ENCODE data around the gene CELA3A.
A peak's percentile ranks its signal among the peaks of the same experiment; 100 is the strongest.
"Not testable (repeated sequence)": the region's sequence is repeated elsewhere in the genome, so short reads cannot be mapped to it uniquely, and the experiment has no call there.

The CELA3A gene

GRCh38 chr1:21982122-21982521 is 19.3 kb upstream of the CELA3A start:
- DNase-seq = not testable (repeated sequence)

GRCh38 chr1:21983539-21983938 is 17.9 kb upstream of the CELA3A start:
- not testable (repeated sequence) for DNase-seq

DNA sequence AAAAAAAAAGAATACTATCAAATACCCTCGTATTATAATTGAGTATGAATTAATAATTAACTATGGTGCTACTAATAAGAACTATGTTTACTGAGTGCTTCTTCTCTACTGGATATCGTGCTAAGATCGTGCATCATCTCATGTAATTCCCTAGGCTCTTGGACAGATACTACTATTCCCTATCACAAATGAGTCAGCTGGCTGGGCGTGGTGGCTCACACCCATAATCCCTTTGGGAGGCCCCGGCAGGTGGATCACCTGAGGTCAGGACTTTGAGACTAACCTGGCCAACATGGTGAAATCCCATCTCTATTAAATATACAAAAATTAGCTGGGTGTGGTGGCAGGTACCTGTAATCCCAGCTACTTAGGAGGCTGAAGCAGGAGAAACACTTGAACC is 15.6 kb upstream of the CELA3A start:
- DNase-seq = not testable (repeated sequence)

GRCh38 chr1:21986386-21986785 is 15.1 kb upstream of the CELA3A start:
- DNase-seq = not testable (repeated sequence)

DNA sequence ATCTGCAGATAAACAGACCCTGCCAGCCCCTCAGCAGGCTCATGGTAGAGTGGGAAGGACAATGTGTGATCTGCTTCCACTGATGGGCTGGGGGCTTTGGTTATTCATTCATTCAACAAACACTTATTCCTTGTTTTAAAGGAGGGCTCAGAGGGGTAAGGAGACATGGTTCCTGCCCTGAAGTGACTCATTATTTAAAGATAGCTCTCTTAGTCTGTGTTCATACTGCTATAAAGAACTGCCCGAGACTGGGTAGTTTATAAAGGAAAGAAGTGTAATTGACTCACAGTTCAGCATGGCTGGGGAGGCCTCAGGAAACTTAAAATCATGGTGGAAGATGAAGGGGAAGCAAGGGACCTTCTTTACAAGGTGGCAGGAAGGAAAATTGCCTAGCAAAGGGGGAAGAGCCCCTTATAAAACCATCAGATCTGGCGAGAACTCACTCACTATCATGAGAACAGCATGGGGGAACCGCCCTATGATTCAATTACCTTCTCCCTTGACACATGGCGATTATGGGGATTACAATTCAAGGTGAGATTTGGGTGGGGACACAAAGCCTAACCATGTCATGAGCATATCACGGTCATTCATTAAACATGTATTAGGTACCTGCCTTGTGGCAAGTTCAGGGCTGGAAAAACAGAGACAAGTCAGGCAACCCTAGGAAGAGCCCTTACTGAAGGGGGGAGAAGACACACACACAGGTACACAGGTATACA is 11.6 kb upstream of the CELA3A start:
- DNase-seq = not testable (repeated sequence)

GRCh38 chr1:21992186-21992585 is 9.3 kb upstream of the CELA3A start:
- DNase-seq = not testable (repeated sequence)

DNA sequence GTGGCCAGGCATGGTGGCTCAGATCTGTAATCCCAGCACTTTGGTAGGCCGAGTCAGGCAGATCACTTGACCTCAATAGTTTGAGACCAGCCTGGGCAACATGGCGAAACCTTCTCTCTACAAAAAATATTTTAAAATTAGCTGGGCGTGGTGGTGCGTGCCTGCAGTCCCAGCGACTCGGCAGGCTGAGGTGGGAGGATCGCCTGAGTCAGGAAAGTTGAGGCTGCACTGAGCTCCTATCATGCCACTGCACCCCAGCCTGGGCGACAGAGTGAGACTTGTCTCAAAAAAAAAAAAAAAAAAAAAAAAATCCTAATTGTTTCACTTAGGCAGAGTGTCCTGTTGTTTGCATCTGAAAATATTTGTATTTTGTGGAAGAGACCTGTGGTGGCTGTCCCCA is 6.7 kb upstream of the CELA3A start:
- not testable (repeated sequence) for DNase-seq

DNA sequence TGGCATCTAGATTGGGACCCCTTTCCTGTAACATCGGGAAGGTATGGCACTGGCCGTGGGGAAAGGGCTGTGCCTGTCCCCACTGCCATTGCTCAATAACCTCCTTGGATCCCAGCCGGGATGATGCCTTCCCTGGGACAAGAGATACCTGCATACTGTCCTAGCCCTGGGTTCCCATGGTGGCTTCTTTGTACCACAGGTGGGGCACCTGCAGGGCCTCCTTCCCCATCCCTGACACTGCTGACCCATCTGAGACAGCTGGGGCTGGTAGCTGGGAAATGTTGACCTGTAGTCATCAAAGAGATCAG is 4.8 kb upstream of the CELA3A start:
- not testable (repeated sequence) for DNase-seq

- not testable (repeated sequence) for DNase-seq
These were observed 3.4 kb upstream of the CELA3A start for GRCh38 chr1:21997891-21998623.

DNA sequence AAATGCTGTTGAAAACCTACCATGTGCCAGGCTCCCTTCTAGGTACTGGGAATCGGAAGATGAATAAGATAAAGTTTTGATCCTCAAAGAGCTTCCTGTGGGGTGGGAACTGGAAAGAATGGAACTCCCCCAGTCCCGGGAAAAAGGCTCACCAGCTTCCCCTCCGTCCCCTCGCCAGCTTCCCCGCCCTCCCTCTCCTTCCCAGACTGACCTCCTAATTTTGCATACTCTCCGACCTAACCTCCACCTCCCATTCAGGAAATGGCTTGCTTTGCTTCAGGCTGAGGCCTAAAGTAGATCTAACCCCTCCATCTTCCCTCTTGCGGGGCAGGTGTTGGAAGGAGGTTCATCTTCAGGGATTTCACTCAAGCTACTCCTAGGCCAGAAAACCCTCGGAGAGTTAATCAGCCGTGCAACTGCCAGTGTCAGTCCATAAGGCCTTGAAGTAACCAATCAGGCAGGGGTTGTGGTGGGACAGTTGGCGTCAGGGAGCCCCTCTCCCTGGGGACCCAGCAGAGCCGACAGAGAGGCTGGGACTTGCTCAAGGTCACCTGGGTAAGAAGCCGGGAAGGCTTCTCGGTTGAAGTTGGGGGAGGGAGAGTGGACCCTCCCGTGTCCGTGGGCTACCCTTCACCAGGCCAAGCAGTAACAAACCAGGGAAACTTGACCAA is 2.7 kb upstream of the CELA3A start:
- not testable (repeated sequence) for DNase-seq

GRCh38 chr1:21999645-22000044 is 1.8 kb upstream of the CELA3A start:
- DNase-seq = not testable (repeated sequence)

GRCh38 chr1:22002461-22002860 is 1.0 kb downstream of the CELA3A start:
- DNase-seq = not testable (repeated sequence)

GRCh38 chr1:22002875-22003274 is 1.4 kb downstream of the CELA3A start:
- DNase-seq = not testable (repeated sequence)

DNA sequence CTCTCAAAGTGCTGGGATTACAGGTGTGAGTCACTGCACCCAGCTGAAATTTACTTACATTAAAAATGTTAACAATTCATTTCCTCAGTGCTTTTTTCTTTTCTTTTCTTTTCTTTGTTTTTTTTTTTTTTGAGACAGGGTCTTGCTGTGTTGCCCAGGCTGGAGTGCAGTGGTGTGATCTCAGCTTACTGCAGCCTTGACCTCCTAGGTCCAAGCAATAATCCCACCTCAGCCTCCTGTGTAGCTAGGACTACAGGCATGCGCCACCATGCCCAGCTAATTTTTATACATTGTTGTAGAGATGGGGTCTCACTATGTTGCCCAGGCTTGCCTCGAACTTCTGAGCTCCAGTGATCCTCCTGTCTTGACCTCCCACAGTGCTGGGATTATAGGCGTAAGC is 2.5 kb downstream of the CELA3A start:
- DNase-seq = not testable (repeated sequence)

DNA sequence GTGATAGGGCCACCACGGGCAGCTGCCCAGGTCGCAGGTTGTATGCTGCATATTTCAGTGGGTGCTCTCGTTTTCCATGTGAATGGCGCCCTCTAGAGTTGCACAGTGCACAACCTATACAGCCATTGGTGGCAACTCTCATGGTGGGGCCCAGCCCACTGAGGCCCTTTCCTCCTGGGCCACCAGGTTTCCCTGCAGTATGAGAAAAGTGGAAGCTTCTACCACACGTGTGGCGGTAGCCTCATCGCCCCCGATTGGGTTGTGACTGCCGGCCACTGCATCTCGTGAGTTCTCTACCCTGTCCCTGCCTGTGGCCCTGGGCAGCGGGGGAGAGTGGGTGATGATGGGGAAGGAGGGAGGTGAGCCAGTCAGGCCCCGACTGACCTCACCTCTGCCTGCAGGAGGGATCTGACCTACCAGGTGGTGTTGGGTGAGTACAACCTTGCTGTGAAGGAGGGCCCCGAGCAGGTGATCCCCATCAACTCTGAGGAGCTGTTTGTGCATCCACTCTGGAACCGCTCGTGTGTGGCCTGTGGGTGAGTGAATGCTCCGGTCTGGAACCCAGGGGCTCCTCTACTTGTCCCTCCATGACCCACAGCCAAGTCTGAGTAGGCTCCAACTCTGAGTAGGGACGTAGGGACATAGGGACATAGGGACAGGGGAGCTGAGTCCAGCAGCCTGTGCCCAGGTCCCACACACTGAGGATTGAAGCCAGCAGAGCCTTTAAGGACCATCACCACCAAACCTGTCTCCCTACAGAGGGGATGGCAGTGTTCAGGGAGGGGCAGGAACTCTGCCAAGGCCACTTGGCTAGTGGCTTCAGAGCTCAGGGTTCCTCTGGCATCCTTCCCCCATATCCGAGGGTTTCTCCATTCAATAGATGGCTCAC is 4.0 kb downstream of the CELA3A start:
- peak; percentile 19 for DNase-seq

- DNase-seq = not testable (repeated sequence)
These were observed 5.3 kb downstream of the CELA3A start for GRCh38 chr1:22006736-22007135.

- DNase-seq = not testable (repeated sequence)
These were observed 5.8 kb downstream of the CELA3A start for GRCh38 chr1:22007262-22007661.

DNA sequence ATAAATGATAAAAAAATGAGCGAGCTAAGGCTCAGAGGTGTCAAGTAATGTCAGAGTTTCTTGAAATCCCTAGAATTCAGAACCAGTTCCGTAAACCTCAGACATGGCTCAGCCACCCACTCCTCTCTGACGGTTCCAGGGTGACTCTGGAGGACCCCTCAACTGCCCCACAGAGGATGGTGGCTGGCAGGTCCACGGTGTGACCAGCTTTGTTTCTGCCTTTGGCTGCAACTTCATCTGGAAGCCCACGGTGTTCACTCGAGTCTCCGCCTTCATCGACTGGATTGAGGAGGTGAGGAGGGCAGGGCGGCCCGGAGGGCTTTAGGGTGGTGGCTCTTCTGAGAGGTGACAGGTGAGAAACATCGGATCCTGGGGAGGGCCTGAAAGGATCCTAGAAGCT is 8.1 kb downstream of the CELA3A start:
- DNase-seq = not testable (repeated sequence)

DNA sequence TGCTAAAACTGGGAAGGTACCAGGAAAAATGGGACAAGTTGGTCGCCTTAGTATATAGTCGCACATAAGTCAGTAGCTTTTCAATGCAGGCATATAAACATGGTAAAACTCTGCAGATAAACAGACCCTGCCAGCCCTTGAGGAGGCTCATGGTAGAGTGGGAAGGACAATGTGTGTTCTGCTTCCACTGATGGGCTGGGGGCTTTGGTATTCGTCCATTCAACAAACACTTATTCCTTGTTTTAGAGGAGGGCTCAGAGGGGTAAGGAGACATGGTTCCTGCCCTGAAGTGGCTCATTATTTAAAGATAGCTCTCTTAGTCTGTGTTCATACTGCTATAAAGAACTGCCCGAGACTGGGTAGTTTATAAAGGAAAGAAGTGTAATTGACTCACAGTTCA is 11.3 kb downstream of the CELA3A start:
- not testable (repeated sequence) for DNase-seq

- not testable (repeated sequence) for DNase-seq
These were observed 13.2 kb downstream of the CELA3A start for GRCh38 chr1:22014575-22015206.

DNA sequence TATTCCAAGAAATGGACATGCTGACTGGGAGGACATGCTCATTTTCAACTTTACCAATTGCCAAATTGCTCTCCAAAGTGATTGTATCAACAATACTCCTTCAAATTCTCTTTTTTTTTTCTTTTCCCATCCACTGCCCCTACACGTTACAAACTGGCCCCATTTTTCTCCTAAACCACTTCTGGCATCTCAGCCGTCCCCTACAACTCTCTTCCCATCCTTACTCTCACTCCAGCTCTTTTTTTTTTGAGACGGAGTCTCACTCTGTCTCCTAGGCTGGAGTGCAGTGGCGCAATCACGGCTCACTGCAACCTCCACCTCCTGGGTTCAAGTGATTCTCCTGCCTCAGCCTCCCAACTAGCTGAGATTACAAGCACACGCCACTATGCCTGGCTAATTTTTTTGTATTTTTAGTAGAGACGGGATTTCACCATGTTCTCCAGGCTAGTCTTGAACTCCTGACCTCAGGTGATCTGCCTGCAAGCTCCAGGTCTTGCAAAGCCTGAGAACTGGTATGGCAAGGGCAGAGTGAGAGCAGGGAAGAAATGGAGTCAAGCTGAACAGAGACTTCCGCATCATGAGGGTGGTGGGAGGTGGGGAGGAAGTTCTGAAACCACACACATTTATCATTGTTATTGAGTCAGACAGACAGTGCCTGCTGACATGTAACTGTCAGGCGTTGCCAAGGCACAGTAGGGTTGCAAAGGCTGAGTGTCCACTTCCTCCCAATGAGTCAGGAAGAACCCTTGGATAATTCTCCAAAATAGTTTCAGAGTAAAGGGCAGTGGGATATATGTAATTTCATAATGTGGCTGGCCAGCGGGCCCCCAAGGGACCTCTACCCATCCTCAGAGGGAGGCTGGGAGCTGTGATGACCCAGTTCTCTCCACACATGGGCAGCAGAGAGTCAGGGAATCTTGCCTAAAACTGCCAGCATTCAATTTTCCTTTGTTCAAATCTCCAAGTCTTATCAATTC is 17.4 kb downstream of the CELA3A start:
- DNase-seq = peak; percentile 71

All from activated naive CD4-positive, alpha-beta T cell treated with Interleukin-2 at 50 U/mL for 16 hours (primary cell).